AG04449 (cell line): ENCODE results near the gene BBS4.

Source experiments
- CTCF ChIA-PET: fragments of 350-600 bp; formaldehyde crosslinking; extraction: SDS; loops from one replicate; lab custom pipeline; 2021; ENCODE audit warnings: antibody characterized with exemption; lab: Yijun Ruan, JAX
- POLR2A ChIA-PET: fragments of 400-600, 350-600 bp; formaldehyde crosslinking; extraction: SDS; loops from one replicate; lab custom pipeline; 2020; ENCODE audit warnings: antibody characterized with exemption, inconsistent platforms; lab: Yijun Ruan, JAX
- DNase-seq: peaks from one replicate; pipeline ENCODE4 v3.0.0-alpha.2; 2010; ENCODE audit warnings: low read depth, low spot score
- H3K4me3 ChIP-seq: 2 replicates; pipeline ENCODE4 v1.5.1; 2011; ENCODE audit warnings: low read depth, mild to moderate bottlenecking, control low read depth, low read length
- TF ChIP-seq, protein P1 (sequence below): IDR thresholded peaks from one replicate; pipeline ENCODE4 v1.5.1; 2011; ENCODE audit warnings: mild to moderate bottlenecking, moderate library complexity, low read length, control low read depth, inconsistent platforms; ENCODE audit not compliant: insufficient read depth; ENCODE audit errors: missing control alignments

The BBS4 gene

DNA sequence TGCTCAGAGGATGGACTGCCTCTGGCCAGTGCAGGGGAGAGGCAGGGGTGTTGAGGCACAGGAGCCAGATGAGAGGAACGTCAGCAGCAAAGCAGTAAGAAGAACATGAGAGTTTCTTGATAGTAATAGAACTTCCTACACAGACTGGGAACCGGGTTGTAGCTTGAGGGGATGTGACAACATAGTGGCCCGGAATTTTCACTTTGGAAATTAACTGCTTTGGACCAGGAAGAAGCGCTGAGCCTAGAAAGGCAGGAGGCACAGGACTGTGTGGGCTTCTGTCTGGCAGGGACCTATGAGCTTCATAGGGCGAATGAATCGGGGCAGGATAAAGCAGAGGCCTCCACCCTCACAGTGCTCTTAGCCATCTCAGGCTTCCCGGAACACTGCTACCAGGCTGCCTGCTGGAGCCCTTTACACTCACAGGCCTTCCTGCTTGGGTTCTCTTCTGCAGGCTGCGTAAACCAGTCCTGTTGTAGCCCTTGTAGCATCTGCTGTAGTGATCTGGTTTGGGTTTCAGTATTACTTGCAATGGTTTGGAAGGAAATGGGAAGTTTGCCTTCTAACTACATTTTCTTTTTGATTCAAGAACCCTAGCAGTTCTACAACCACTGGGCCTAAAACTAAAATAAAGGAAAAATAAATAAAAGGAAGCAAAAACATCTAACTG, 100.8 kb downstream of the BBS4 start:
- POLR2A ChIA-PET = no interaction called here
- CTCF ChIA-PET = interaction anchor here (1.0 to 3.0 kb wide), 4 partner anchors 9 to 295 kb away, joined by 3 to 28 read pairs (median 10); no protein-coding TSS in a partner anchor
- H3K4me3 ChIP-seq = no peak overlapping the region
- DNase-seq = no peak
- TF ChIP-seq, protein P1, sequence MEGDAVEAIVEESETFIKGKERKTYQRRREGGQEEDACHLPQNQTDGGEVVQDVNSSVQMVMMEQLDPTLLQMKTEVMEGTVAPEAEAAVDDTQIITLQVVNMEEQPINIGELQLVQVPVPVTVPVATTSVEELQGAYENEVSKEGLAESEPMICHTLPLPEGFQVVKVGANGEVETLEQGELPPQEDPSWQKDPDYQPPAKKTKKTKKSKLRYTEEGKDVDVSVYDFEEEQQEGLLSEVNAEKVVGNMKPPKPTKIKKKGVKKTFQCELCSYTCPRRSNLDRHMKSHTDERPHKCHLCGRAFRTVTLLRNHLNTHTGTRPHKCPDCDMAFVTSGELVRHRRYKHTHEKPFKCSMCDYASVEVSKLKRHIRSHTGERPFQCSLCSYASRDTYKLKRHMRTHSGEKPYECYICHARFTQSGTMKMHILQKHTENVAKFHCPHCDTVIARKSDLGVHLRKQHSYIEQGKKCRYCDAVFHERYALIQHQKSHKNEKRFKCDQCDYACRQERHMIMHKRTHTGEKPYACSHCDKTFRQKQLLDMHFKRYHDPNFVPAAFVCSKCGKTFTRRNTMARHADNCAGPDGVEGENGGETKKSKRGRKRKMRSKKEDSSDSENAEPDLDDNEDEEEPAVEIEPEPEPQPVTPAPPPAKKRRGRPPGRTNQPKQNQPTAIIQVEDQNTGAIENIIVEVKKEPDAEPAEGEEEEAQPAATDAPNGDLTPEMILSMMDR = no peak

DNA sequence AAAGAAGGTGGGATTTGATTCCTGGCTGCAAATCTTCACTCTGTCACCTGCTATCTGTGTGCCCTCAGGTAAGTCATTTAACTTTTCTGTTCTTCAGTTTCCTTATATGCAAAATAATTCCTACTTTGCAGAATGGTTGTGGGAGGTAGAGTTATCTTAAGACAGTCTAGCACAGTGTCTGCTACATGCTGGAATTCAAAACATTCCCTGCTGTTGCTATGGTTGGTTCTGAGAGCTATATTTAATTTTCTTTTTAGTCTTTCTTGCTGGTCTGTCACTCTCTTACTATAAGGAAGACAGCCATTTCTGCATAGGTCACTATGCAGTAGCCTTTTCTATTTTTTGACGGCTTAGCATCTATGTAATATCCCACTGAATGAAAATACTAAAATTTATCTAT, 101.5 kb downstream of the BBS4 start:
- TF ChIP-seq, protein P1 = no peak
- ChIA-PET POLR2A (no interaction called here), CTCF (interaction anchor here (1.7 kb wide), 1 partner anchor 8 kb away, joined by 9 read pairs; no protein-coding TSS in a partner anchor)
- H3K4me3 ChIP-seq = no peak overlapping the region
- DNase-seq = no peak
